Sigmoid colon (tissue), 7 donors: ENCODE measurements around the gene TNPO3. TPM values are rescaled to one million over a fixed set of nuclear protein-coding genes. Genes with fewer than 3 reads are reported as not detected.

Experiments
- DNase-seq: peaks from one replicate; pipeline ENCODE4 v3.0.0-alpha.2; 2019
- H3K27ac ChIP-seq, 4 donors: fragments of 200-600 bp; sonication (generic); one replicate each; pipeline ENCODE4 v1.5.1; 2016 to 2019; ENCODE audit warnings: mild to moderate bottlenecking in 1 of 4
- H3K27me3 ChIP-seq, 3 donors: fragments of 200-600 bp; sonication (generic); one replicate each; pipeline ENCODE4 v1.5.1; 2019; ENCODE audit warnings: mild to moderate bottlenecking in 1 of 3
- H3K36me3 ChIP-seq, 4 donors: fragments of 200-600 bp; sonication (generic); one replicate each; pipeline ENCODE4 v1.5.1; 2016 to 2019
- H3K4me1 ChIP-seq, 4 donors: fragments of 200-600 bp; sonication (generic); one replicate each; pipeline ENCODE4 v1.5.1; 2017 to 2019
- H3K4me3 ChIP-seq, 4 donors: fragments of 200-600 bp; sonication (generic); one replicate each; pipeline ENCODE4 v1.5.1; 2017 to 2019; ENCODE audit warnings: mild to moderate bottlenecking in 2 of 4, moderate library complexity in 1 of 4
- H3K9me3 ChIP-seq, 4 donors: fragments of 200-600 bp in 3 of 4; sonication (generic) in 3 of 4; one replicate each; pipeline versions ENCODE4 v1.5.1 to v1.6.1; 2013 to 2019
- EP300 ChIP-seq, 4 donors: sonication (generic); formaldehyde crosslinking; IDR thresholded peaks; one replicate each; pipeline ENCODE4 v1.6.1; 2017; ENCODE audit warnings: antibody characterized with exemption in 4 of 4
- POLR2A ChIP-seq, 2 donors: fragments of 450-650 bp; IDR thresholded peaks; one replicate each; pipeline ENCODE4 v1.6.1; 2016; ENCODE audit warnings: antibody characterized with exemption in 2 of 2, mild to moderate bottlenecking in 2 of 2, moderate library complexity in 2 of 2
- POLR2AphosphoS5 ChIP-seq, 4 donors: sonication (generic); formaldehyde crosslinking; IDR thresholded peaks; one replicate each; pipeline ENCODE4 v1.6.1; 2017; ENCODE audit warnings: antibody characterized with exemption in 4 of 4
- WGBS, 2 donors: extraction: QIAGEN DNeasy Blood & Tissue Kit; methylation state at CpG; one replicate each; pipeline ENCODE4 v1.1.7; 2013; 5-methylcytosine and 5-hydroxymethylcytosine counted together
- intact Hi-C: fragments of 100-400 bp; cut with DNase I; formaldehyde crosslinking; loops from one replicate; pipeline ENCODE4 v1.15.1; 2023
- polyA plus RNA-seq, 3 donors: library from polyadenylated mRNA; stranded (reverse); fragments of 200-250 nt; gene quantifications; one replicate each; pipeline ENCODE4 v1.2.3, GENCODE V29; 2013
- total RNA-seq, 4 donors: library from RNA; depleted of rRNA; stranded (reverse); fragments of >200 nt; gene quantifications; one replicate each; pipeline ENCODE4 v1.1.0, GENCODE V29; 2016
- TF ChIP-seq, protein P1 (sequence below), 4 experiments: fragments of 450-650 bp in 3 of 4; fragments of 200-600 bp in 1 of 4; IDR thresholded peaks; one replicate each; pipeline ENCODE4 v1.5.1; 2016 to 2019; ENCODE audit warnings: antibody characterized with exemption in 4 of 4, mild to moderate bottlenecking in 3 of 4, moderate library complexity in 2 of 4
- donor health status: healthy with polysubstance abuse.
- donor health status: Bipolar disorder and iron deficiency.
- donor health status: healthy.

TNPO3 gene
- total and polyA plus RNA-seq, 7 donors: 13.2 to 40.5 (median 35.2) TPM

DNA sequence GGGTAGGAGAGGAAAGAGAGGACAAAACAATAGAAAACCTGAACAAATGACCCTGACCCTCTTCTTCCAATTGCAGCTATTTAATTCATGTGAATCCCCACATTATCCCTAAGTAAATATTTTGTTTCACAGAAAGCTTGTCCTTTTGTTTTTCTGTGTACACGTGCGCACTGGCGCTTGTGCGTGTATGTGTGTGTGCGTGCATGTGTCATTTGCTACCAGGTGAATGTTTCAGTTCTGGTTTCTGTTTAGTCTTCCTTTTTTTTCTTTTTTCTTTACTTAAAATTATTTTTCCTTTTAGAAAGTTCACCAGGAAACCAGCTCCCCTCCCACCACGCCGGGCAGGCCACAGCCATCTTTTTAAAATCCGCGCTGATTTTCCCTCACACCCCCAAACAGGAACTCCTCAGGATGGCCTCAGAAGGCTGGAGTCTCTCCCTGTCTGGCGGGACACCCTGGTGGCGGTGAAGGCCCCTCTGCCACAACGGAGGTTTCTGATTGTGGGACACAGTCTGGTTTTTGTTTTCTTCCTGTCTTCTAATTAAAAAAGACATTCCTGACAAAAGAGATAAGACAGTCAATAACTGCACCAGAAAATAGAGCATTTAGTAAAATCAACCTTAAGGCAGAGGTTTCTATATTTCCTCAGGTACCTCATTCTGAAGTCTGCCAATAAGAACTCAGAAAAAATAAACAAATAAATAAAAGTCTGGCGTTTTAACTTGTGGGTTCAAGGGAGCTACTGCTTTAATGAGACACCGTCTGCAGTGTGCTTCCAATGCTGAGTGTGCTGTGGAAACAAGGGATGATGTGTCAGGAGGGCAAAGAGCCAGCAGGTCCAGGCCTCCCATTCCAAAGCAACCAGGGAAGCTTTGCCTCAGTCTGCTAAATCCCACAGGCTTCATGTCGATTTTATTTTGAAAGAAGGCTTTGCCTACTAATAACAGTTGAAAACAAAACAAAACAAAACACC is 99.8 kb downstream of the TNPO3 start:
- no peak for DNase-seq
- WGBS, 2 donors: 63 to 79% methylated on average over 15 of the region's 15 CpGs
- intact Hi-C loops: no loop called here
- no peak overlapping the region for H3K4me3 ChIP-seq
- peaks cover 8 to 83% (median 30%) of the 10 kb centered on the region in 4 donors for H3K36me3 ChIP-seq
- no peaks in the 10 kb centered on the region for H3K4me1 ChIP-seq
- H3K27me3 ChIP-seq: no peaks in the 10 kb centered on the region
- H3K27ac ChIP-seq: no peak overlapping the region
- TF ChIP-seq POLR2AphosphoS5 (IDR thresholded peaks at IDR 0.05) (no peak), EP300 (IDR thresholded peaks at IDR 0.05) (no peak), POLR2A (IDR thresholded peaks at IDR 0.05) (no peak)
- TF ChIP-seq, protein P1, sequence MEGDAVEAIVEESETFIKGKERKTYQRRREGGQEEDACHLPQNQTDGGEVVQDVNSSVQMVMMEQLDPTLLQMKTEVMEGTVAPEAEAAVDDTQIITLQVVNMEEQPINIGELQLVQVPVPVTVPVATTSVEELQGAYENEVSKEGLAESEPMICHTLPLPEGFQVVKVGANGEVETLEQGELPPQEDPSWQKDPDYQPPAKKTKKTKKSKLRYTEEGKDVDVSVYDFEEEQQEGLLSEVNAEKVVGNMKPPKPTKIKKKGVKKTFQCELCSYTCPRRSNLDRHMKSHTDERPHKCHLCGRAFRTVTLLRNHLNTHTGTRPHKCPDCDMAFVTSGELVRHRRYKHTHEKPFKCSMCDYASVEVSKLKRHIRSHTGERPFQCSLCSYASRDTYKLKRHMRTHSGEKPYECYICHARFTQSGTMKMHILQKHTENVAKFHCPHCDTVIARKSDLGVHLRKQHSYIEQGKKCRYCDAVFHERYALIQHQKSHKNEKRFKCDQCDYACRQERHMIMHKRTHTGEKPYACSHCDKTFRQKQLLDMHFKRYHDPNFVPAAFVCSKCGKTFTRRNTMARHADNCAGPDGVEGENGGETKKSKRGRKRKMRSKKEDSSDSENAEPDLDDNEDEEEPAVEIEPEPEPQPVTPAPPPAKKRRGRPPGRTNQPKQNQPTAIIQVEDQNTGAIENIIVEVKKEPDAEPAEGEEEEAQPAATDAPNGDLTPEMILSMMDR (IDR thresholded peaks at IDR 0.05): no peak
- H3K9me3 ChIP-seq: no peaks in the 10 kb centered on the region

DNA sequence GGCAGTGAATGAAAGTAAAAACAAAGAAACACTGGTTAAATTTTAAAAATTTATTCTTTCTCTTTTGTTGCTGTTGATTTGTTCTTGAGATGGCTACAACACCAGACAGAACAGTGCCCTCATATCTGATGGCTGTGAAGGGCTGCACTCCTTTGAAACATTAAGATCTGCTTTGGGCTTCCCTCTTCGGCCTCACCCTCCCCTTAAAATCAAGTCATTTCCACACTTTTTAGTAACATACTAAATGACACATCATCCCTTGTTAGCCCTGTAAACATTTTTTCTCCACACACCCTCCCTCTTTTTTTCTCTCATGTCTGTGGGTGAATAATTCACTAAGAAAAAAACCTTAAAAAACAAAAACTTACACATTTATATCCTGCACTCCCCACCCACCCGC is 100.8 kb downstream of the TNPO3 start:
- intact Hi-C loops: no loop called here
- Histone ChIP-seq H3K4me3 (no peak overlapping the region), H3K27ac (no peak overlapping the region), H3K27me3 (no peaks in the 10 kb centered on the region), H3K4me1 (no peaks in the 10 kb centered on the region), H3K9me3 (no peaks in the 10 kb centered on the region), H3K36me3 (peaks cover 8 to 73% (median 24%) of the 10 kb centered on the region in 4 donors)
- DNase-seq: no peak
- 91 to 93% methylated on average over 2 of the region's 2 CpGs for WGBS, 2 donors
- TF ChIP-seq EP300 (IDR thresholded peaks at IDR 0.05) (no peak), POLR2AphosphoS5 (IDR thresholded peaks at IDR 0.05) (no peak), POLR2A (IDR thresholded peaks at IDR 0.05) (no peak)
- TF ChIP-seq, protein P1 (IDR thresholded peaks at IDR 0.05): no peak

DNA sequence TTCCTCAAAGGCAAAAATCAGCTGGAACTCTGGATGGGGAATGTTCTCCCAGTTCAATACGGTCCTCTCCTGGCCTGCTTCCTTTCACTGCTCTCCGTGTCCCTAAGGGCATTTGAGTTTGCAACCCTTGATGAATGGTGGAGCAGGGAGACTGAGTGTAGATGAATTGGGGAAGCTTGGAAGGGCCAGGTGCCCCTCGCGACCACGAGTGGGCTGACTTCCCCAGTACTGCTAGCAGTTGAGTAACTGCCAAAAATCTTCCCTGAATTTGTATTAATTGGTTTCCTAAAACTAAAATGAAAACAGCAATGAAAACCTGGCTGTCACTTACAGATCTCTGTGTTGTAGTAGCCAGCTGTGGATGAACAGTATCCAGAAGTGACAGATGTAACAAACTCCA is 103.6 kb downstream of the TNPO3 start:
- Histone ChIP-seq H3K9me3 (no peaks in the 10 kb centered on the region), H3K27ac (no peak overlapping the region), H3K36me3 (peaks cover 8 to 47% (median 13%) of the 10 kb centered on the region in 4 donors), H3K27me3 (no peaks in the 10 kb centered on the region), H3K4me3 (no peak overlapping the region), H3K4me1 (no peaks in the 10 kb centered on the region)
- WGBS, 2 donors: 73 to 89% methylated on average over 5 of the region's 5 CpGs
- TF ChIP-seq POLR2AphosphoS5 (IDR thresholded peaks at IDR 0.05) (no peak), POLR2A (IDR thresholded peaks at IDR 0.05) (no peak), EP300 (IDR thresholded peaks at IDR 0.05) (no peak)
- TF ChIP-seq, protein P1 (IDR thresholded peaks at IDR 0.05): no peak
- intact Hi-C loops: no loop called here
- no peak for DNase-seq

DNA sequence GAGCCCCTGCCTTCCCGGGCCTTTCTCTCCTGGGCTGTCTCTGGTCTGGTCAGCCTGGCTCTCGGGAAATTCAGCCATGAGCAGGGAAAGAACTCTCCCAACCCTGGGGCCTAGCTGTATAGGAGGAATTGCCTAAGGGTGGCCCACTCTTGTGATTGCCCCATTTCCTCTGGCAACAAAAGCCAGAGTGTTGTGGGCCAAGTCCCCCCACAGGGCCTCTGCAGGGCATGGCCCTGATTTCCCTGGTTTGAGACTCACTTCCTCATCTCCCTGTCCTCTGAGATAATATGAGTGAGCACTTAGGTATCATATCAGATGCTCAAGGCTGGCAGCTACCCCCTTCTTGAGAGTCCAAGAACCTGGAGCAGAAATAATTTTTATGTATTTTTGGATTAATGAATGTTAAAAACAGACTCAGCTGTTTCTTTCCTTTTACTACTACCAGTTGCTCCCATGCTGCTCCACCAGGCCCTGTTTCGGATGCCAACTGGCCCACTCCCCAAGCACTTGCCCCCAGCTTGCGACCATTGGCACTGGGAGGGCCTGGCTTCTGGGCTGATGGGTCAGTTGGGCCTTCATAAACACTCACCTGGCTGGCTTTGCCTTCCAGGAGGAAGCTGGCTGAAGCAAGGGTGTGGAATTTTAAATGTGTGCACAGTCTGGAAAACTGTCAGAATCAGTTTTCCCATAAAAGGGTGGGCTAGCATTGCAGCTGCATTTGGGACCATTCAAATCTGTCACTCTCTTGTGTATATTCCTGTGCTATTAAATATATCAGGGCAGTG is 105.7 kb downstream of the TNPO3 start:
- no peak for TF ChIP-seq POLR2AphosphoS5 (IDR thresholded peaks at IDR 0.05)
- TF ChIP-seq, protein P1 (IDR thresholded peaks at IDR 0.05): no peak
- no peak for TF ChIP-seq EP300 (IDR thresholded peaks at IDR 0.05)
- TF ChIP-seq POLR2A (IDR thresholded peaks at IDR 0.05): no peak
- Histone ChIP-seq H3K4me1 (no peaks in the 10 kb centered on the region), H3K9me3 (no peaks in the 10 kb centered on the region), H3K27me3 (no peaks in the 10 kb centered on the region), H3K36me3 (peaks cover 0 to 27% (median 6%) of the 10 kb centered on the region in 4 donors), H3K27ac (no peak overlapping the region), H3K4me3 (no peak overlapping the region)
- 92 to 95% methylated on average over 4 of the region's 4 CpGs for WGBS, 2 donors
- intact Hi-C loops: no loop called here
- no peak for DNase-seq
